AG09319 (cell line): ENCODE data around the gene GLCCI1.

ENCODE experiments used
- DNase-seq: peaks from one replicate; pipeline ENCODE4 v3.0.0-alpha.2; 2010; ENCODE audit warnings: low read depth; ENCODE audit errors: extremely low read depth
- CTCF ChIP-seq: IDR thresholded peaks from 2 replicates; pipeline ENCODE4 v1.5.1; 2011; ENCODE audit warnings: low read depth, mild to moderate bottlenecking, inconsistent platforms, low read length, moderate library complexity

Gene GLCCI1

GRCh38 chr7:8133188-8133848, 164.7 kb downstream of the GLCCI1 start:
- no peak for TF ChIP-seq CTCF
- no peak for DNase-seq

- no peak for TF ChIP-seq CTCF
- no peak for DNase-seq
Observed at GRCh38 chr7:8134089-8134733, 165.6 kb downstream of the GLCCI1 start.

GRCh38 chr7:8135417-8135816, 166.8 kb downstream of the GLCCI1 start:
- no peak for TF ChIP-seq CTCF
- no peak for DNase-seq

GRCh38 chr7:8136051-8136730, 167.6 kb downstream of the GLCCI1 start:
- TF ChIP-seq CTCF, result no peak
- DNase-seq, result no peak
